Measurements from ENCODE around the gene DDX23.
"Not testable (repeated sequence)": the region's sequence is repeated elsewhere in the genome, so short reads cannot be mapped to it uniquely, and the experiment has no call there.

DDX23 gene

DNA sequence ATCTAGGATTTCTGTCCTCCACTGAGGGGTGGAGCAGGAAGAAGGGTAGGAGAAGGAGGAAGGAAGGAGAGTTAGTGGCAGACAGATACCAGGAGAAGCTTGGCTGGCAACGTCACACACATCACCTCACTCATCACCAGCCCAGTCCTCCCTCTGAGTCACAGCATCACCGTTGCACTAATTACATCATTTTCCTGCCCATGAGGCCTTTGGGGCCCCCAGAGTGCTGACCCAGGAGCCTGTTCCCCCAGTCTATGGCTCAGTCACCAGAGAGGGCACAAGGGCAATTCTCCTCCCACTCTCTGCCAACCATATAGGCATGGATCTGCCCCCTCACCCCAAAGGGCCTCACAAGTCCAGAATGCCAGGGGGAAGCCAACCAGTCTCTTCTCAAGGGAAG is 9.1 kb upstream of the DDX23 start:
- DNase-seq, result no peak

GRCh38 chr12:48860236-48860635 is 8.3 kb upstream of the DDX23 start:
- not testable (repeated sequence) for DNase-seq

- DNase-seq, result no peak
These were observed 7.6 kb upstream of the DDX23 start for GRCh38 chr12:48859607-48860006.

- no peak for DNase-seq
These were observed 6.1 kb upstream of the DDX23 start for GRCh38 chr12:48858043-48858442.

DNA sequence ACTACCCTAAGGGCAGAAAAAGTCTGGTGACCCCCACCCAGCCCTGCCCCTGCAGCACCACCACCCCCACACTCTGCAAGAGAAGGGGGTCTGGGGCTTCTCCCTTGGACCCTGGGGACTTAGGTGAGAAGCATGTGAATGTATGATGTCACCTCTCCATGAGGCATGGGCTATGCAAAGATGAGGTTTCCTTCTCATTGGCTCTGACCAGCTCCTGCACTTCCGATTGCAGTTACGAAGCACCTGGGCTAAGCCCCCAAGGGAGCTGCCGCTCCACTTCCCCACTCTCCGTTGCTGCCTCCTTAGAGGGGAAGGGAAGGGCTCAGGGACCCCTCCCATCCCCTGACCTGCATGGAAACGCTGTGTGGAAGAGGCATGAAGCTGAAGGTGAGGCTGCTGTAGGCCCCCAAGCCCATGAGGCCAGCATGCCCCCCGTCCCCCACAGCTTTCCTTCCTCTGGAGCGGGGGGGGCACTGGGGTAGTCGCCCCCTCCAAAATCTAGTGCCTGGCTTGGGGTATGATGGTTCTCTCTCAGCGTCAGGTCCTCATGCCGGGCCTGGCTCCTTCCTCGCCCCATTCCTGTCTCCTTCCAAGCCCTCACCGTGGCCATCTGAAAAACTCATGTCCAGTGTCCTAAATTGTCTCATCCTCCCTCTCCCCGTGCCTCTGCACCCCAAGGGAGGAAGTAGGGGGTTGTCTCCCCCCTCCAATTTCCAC is 5.5 kb upstream of the DDX23 start:
- DNase-seq, result no peak

- no peak for DNase-seq
These were observed 4.4 kb upstream of the DDX23 start for GRCh38 chr12:48856379-48856778.

- DNase-seq, result not testable (repeated sequence)
These were observed 3.0 kb upstream of the DDX23 start for GRCh38 chr12:48854932-48855331.

DNA sequence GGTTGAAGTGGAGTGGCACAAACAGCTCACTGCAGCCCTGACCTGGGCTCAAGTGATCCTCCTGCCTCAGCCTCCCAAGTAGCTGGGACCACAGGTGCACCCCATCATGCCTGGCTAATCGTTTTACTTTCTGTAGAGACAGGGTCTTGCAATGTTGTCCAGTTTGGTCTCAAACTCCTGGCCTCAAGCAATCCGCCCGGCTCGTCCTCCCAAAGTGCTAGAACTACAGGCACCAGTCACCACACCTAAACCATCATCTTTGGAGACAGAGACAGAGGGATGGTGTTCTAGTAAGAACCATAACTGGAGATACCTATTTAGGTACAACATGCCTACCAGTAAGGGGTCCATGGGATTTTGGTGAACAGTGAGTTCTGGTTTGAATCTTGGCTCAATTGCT is 2.5 kb upstream of the DDX23 start:
- no peak for DNase-seq

GRCh38 chr12:48852734-48853688 is 1.0 kb upstream of the DDX23 start:
- DNase-seq, result peak; percentile 74

DNA sequence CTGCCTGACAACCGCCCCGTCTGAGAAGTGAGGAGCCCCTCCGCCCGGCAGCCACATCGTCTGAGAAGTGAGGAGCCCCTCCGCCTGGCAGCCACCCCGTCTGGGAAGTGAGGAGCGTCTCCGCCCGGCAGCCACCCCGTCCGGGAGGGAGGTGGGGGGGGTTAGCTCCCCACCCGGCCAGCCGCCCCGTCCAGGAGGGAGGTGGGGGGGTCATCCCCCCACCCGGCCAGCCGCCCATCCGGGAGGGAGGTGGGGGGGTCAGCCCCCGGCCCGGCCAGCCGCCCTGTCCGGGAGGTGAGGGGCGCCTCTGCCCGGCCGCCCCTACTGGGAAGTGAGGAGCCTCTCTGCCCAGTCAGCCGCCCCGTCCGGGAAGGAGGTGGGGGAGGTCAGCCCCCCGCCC is 9.9 kb downstream of the DDX23 start:
- not testable (repeated sequence) for DNase-seq

- DNase-seq, result no peak
These were observed 13.9 kb downstream of the DDX23 start for GRCh38 chr12:48838048-48838447.

DNA sequence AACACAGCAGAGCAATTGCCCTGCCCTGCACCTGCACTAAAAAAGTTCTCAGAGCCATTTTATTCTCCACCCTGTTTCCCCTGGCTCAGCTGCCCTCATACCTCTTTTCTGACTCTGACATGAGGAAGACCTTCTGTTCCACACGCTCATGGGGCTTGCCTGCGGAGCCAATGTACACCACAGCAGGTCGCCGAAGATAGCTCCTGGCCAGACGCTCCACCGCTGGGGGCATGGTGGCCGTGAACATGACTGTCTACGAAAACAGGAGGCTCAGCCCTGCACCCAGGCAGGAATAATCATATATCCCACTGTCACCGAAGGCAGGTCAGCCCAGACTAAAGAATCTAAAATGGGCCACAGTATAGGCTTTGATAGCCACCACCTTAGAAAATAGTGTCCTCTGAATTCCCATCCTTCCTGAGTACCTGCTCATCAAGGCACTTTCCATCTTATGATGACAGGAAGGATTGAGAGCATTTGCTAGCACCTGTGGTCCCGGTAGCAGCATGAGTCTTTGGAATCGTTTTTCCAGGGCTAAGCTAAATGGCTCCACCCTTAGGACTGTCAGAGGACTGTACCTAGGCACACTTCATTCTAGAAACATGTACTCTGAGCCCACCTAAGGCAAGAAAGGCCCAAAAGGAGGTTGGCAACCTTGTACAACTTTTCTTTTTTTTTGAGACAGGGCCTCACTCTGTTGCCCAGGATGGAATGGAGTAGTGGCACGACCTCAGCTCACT is 19.5 kb downstream of the DDX23 start:
- no peak for DNase-seq

GRCh38 chr12:48831257-48831656 is 20.7 kb downstream of the DDX23 start:
- no peak for DNase-seq

DNA sequence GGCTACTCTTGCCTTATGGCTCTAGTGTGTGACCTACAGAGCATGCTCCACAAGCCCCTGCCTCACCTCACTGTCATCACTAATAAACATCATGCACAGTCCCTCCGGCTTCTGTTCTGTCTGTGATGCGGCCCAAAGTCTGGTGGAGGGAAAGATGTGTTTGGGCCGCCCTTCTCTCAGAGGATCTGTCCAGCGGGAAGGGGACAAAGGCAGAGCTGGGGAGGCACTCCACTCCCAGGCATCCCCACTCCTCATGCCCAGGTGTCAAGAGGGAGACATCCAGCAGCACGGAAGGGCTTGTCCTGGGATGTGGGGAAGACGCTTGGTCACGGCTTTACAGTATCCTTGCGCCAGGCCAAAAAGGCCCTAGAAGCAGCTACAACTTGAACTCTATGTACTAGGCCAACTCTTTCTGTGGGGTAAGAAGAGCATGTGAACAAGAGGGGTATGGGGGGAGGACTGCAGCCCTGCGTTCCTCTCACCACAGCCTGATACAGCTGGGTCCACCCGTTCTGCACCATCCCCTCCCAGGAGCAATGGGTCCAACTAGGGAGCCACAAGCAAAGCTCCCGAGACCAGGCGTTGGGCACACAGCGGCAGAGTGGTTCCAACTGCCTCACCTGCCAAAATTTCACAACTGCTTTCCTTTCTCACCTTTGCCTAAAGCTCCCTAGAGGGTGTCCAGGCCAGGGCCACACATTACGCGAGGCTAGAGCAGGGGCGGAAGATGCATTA is 23.0 kb downstream of the DDX23 start:
- DNase-seq, result no peak

GRCh38 chr12:48828293-48828692 is 23.7 kb downstream of the DDX23 start:
- no peak for DNase-seq

DNA sequence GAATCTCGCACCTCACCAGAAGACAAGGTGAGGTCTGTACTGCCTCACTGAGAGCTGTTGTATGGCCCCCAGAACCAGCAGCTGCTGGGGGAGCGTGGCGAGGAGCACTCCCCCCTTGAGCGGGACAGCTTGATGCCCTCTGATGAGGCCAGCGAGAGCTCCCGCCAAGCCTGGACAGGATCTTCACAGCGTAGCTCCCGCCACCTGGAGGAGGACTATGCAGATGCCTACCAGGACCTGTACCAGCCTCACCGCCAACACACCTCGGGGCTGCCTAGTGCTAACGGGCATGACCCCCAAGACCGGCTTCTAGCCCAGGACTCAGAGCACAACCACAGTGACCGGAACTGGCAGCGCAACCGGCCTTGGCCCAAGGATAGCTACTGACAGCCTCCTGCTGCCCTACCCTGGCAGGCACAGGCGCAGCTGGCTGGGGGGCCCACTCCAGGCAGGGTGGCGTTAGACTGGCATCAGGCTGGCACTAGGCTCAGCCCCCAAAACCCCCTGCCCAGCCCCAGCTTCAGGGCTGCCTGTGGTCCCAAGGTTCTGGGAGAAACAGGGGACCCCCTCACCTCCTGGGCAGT is 24.4 kb downstream of the DDX23 start:
- no peak for DNase-seq

DNA sequence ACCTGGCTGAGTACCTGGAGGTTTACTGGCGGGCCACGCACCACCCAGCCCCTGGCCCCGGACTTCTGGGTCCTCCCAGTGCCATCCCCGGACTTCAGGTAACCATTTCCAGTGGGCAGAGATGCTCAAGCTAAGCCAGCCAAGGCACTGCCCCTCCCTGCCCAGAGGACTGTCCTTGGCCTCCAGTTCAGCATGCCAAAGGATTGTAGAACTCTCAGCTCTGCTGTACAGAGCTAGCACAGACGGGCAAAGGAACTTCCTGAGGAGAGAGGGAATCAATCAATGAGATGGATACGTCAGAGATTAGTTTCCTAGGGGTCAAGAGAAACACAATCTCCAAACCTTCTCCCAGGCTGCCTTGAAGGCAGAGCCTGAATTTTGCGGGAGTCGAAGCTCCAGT is 24.9 kb downstream of the DDX23 start:
- no peak for DNase-seq

GRCh38 chr12:48826209-48826855 is 25.6 kb downstream of the DDX23 start:
- no peak for DNase-seq

- DNase-seq, result no peak
These were observed 27.1 kb downstream of the DDX23 start for GRCh38 chr12:48824905-48825304.

- no peak for DNase-seq
These were observed 27.9 kb downstream of the DDX23 start for GRCh38 chr12:48824112-48824511.

DNA sequence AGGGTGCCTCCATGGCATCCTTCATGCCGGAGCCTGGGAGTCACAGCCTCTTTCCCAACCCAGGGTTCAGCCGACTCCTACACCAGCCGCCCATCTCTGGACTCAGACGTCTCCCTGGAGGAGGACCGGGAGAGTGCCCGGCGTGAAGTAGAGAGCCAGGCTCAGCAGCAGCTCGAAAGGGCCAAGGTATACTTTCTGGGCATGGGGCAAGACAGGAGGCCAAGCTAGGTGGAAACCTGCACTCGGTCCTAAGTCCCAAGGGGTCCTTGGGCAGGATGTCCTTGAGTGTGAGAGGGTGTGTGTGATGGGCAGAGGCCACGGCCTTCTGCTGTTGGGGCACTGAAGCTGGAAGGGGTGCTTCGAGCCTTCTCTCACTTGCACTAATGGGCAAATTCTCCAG is 28.7 kb downstream of the DDX23 start:
- no peak for DNase-seq

DNA sequence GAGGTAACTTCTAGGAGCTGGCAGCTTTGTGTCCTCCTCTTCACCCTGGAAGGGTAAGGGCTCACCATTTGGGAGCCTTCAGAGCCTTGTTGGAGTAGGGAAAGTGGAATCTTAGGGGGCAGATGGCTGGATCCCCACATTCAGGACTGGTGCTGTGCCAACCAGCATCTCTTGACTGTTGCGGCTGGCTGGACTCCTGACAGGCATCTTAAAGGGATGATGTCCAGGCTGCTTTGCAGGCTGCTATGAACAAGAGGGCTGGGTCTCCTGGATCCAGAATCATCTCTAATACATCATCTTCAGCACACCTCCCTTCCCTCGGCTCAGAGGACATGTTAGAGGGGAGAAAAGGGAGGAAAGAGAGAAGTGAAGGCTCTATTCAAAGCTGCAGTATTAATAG is 29.3 kb downstream of the DDX23 start:
- no peak for DNase-seq
